ENCODE measurements around the gene TMPRSS11F.

DNA sequence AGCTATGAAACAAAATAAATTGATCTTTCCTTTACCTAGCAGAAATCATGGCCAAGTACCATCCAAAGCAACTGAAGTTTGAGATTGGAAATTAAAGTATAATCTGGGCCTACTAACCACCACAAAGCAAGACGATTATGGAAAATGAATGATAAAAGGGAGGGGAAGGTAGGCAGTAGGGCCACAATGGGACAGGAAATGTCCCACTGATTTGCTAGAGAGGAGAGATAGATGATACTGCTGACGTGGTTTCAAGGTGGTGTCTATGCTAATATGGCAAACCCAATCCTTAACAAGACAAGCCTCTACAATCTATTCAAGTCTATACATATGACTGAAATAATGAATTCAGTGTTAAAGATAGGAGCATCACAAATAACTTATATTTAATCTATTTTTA, 6.1 kb downstream of the TMPRSS11F start:
- TF ChIP-seq, protein P1, sequence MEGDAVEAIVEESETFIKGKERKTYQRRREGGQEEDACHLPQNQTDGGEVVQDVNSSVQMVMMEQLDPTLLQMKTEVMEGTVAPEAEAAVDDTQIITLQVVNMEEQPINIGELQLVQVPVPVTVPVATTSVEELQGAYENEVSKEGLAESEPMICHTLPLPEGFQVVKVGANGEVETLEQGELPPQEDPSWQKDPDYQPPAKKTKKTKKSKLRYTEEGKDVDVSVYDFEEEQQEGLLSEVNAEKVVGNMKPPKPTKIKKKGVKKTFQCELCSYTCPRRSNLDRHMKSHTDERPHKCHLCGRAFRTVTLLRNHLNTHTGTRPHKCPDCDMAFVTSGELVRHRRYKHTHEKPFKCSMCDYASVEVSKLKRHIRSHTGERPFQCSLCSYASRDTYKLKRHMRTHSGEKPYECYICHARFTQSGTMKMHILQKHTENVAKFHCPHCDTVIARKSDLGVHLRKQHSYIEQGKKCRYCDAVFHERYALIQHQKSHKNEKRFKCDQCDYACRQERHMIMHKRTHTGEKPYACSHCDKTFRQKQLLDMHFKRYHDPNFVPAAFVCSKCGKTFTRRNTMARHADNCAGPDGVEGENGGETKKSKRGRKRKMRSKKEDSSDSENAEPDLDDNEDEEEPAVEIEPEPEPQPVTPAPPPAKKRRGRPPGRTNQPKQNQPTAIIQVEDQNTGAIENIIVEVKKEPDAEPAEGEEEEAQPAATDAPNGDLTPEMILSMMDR (IDR thresholded peaks at IDR 0.05) = no peak
- no peak for TF ChIP-seq EP300 (IDR thresholded peaks at IDR 0.05)
- no peak for TF ChIP-seq POLR2A (IDR thresholded peaks at IDR 0.05)

Data from ovary (tissue), 3 donors.